Measurements from ENCODE around the gene MARCHF9. TPM values are rescaled to one million over a fixed set of nuclear protein-coding genes. Genes with fewer than 3 reads are reported as not detected.

The MARCHF9 gene
- total RNA-seq, 1 donor from 2014 or later: 21.2 TPM

DNA sequence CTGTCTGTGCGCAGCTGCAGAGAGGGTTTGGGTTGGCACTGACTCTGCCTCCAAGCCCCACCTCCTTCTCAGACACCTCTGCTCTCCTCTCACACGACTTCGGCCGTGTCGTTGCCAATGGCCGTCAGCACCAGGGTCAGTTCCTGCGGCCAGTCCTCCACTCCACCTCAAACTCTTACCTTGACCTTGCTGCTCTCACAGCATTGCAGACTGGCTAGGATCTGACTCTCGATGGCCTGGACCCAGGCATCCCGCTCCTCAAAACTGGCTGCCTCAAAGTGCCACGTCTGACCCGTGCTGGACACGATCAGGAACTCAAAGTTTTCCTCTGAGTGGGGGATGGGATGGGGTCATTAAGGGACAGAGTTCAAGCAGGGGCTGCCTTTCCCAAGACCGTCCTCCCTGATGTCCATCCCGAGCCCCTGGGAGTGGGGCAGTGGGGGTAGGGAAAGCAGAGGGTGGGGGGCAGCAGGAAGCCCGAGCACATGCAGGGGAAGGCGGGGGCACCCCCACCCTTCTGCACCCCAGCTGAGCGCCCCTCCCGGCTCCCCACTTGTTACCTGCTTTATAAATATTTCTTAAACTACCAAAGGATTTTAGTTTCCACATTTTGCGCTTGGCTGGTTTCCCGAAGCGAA is 27.0 kb upstream of the MARCHF9 start:
- Histone ChIP-seq H3K27me3 (no peaks in the 10 kb centered on the region), H3K9me3 (no peaks in the 10 kb centered on the region), H3K4me3 (no peak overlapping the region), H3K36me3 (no peaks in the 10 kb centered on the region), H3K4me1 (peaks cover 5% of the 10 kb centered on the region), H3K27ac (no peak overlapping the region)
- peak; percentile 3 for ATAC-seq
- intact Hi-C loops (cut with DNase I): no loop called here
- DNase-seq: no peak
- TF ChIP-seq, protein P1, sequence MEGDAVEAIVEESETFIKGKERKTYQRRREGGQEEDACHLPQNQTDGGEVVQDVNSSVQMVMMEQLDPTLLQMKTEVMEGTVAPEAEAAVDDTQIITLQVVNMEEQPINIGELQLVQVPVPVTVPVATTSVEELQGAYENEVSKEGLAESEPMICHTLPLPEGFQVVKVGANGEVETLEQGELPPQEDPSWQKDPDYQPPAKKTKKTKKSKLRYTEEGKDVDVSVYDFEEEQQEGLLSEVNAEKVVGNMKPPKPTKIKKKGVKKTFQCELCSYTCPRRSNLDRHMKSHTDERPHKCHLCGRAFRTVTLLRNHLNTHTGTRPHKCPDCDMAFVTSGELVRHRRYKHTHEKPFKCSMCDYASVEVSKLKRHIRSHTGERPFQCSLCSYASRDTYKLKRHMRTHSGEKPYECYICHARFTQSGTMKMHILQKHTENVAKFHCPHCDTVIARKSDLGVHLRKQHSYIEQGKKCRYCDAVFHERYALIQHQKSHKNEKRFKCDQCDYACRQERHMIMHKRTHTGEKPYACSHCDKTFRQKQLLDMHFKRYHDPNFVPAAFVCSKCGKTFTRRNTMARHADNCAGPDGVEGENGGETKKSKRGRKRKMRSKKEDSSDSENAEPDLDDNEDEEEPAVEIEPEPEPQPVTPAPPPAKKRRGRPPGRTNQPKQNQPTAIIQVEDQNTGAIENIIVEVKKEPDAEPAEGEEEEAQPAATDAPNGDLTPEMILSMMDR (IDR thresholded peaks at IDR 0.05): no peak

- intact Hi-C loops (cut with DNase I): no loop called here
- H3K27ac ChIP-seq: no peak overlapping the region
- no peak for DNase-seq
- peaks cover 7% of the 10 kb centered on the region for H3K27me3 ChIP-seq
- no peak overlapping the region for H3K4me3 ChIP-seq
- H3K9me3 ChIP-seq: no peaks in the 10 kb centered on the region
- ATAC-seq: no peak
- H3K36me3 ChIP-seq: no peaks in the 10 kb centered on the region
- peaks cover 5% of the 10 kb centered on the region for H3K4me1 ChIP-seq
- TF ChIP-seq, protein P1 (IDR thresholded peaks at IDR 0.05): no peak
These were observed 25.5 kb upstream of the MARCHF9 start for GRCh38 chr12:57729321-57729844.

- Histone ChIP-seq H3K4me3 (no peak overlapping the region), H3K27me3 (peaks cover 12% of the 10 kb centered on the region), H3K36me3 (no peaks in the 10 kb centered on the region), H3K4me1 (peaks cover 5% of the 10 kb centered on the region), H3K9me3 (no peaks in the 10 kb centered on the region), H3K27ac (no peak overlapping the region)
- ATAC-seq: no peak
- TF ChIP-seq, protein P1 (IDR thresholded peaks at IDR 0.05): no peak
- intact Hi-C loops (cut with DNase I): no loop called here
- no peak for DNase-seq
These were observed 24.4 kb upstream of the MARCHF9 start for GRCh38 chr12:57730336-57731067.

GRCh38 chr12:57731411-57732080 is 23.4 kb upstream of the MARCHF9 start:
- intact Hi-C loops (cut with DNase I): no loop called here
- no peak overlapping the region for H3K27ac ChIP-seq
- no peaks in the 10 kb centered on the region for H3K9me3 ChIP-seq
- TF ChIP-seq, protein P1 (IDR thresholded peaks at IDR 0.05): no peak
- DNase-seq (no peak), ATAC-seq (no peak)
- H3K4me3 ChIP-seq: no peak overlapping the region
- peaks cover 5% of the 10 kb centered on the region for H3K4me1 ChIP-seq
- H3K27me3 ChIP-seq: peaks cover 21% of the 10 kb centered on the region
- H3K36me3 ChIP-seq: no peaks in the 10 kb centered on the region

DNA sequence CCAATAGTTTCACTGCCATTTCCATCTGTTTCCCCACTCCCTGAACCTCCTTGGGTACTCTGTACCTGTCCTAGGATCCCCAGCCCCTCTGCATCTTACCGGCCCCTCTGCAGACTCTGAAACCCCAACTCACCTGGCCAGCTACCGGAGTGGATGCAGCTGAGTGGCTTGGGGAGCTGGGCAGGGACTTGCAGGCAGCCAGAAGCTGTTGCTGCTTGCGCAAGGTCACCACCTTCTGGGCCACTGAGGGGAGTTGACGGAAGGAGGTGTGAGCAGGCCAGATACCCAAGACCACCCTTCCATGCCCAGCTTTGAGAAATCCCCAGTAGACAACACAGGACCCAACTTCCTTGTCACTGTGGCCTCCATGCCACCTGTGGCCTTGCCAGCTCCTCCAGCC is 22.6 kb upstream of the MARCHF9 start:
- no peak for DNase-seq

More for the DNA sequence above, 22.6 kb upstream of the MARCHF9 start:
- Histone ChIP-seq H3K4me1 (no peaks in the 10 kb centered on the region), H3K36me3 (no peaks in the 10 kb centered on the region), H3K4me3 (no peak overlapping the region), H3K27ac (no peak overlapping the region), H3K9me3 (no peaks in the 10 kb centered on the region), H3K27me3 (peaks cover 28% of the 10 kb centered on the region)
- TF ChIP-seq, protein P1 (IDR thresholded peaks at IDR 0.05): no peak
- intact Hi-C loops (cut with DNase I): no loop called here
- no peak for ATAC-seq

Measured in upper lobe of right lung (tissue), 1 donor.